MM.1S (cell line): ENCODE measurements around the gene UTF1.

Source experiments
- DNase-seq: peaks from one replicate; pipeline ENCODE4 v3.0.0-alpha.2; 2015
- H2AFZ ChIP-seq: fragments of 300-600 bp; sonication (generic); 2 replicates; pipeline ENCODE4 v1.6.0; 2016; ENCODE audit warnings: antibody characterized with exemption, low read length
- H3F3A ChIP-seq: fragments of 300-600 bp; sonication (generic); 2 replicates; pipeline ENCODE4 v1.6.1; 2016; ENCODE audit warnings: mild to moderate bottlenecking, antibody characterized with exemption, low read length, moderate library complexity, mixed read lengths; ENCODE audit not compliant: insufficient read depth
- H3K27ac ChIP-seq: fragments of 300-600 bp; sonication (generic); 2 replicates; pipeline ENCODE4 v1.5.1; 2016; ENCODE audit warnings: mild to moderate bottlenecking, low read length
- H3K27me3 ChIP-seq: fragments of 300-600 bp; sonication (generic); replicated peaks from 2 replicates; pipeline ENCODE4 v1.6.0; 2016; ENCODE audit warnings: low read length; ENCODE audit not compliant: insufficient read depth
- H3K36me3 ChIP-seq: fragments of 300-600 bp; sonication (generic); replicated peaks from 2 replicates; pipeline ENCODE4 v1.6.1; 2016; ENCODE audit warnings: mild to moderate bottlenecking, low read length, mixed read lengths; ENCODE audit not compliant: insufficient read depth
- H3K4me1 ChIP-seq: fragments of 300-600 bp; sonication (generic); 2 replicates; pipeline ENCODE4 v1.6.1; 2016; ENCODE audit warnings: low read length, mixed read lengths
- H3K4me2 ChIP-seq: fragments of 300-600 bp; sonication (generic); 2 replicates; pipeline ENCODE4 v1.6.0; 2016; ENCODE audit warnings: low read depth, low read length
- H3K4me3 ChIP-seq: fragments of 300-600 bp; sonication (generic); 2 replicates; pipeline ENCODE4 v1.5.1; 2016; ENCODE audit warnings: low read length, mixed read lengths
- H3K79me2 ChIP-seq: fragments of 300-600 bp; sonication (generic); 2 replicates; pipeline ENCODE4 v1.6.1; 2016; ENCODE audit warnings: mixed run types, low read length, mixed read lengths
- H3K9ac ChIP-seq: fragments of 300-600 bp; sonication (generic); 2 replicates; pipeline ENCODE4 v1.6.1; 2016; ENCODE audit warnings: low read length, mixed read lengths
- H3K9me2 ChIP-seq: fragments of 300-600 bp; sonication (generic); replicated peaks from 2 replicates; pipeline ENCODE4 v1.6.1; 2016; ENCODE audit warnings: mild to moderate bottlenecking, low read length, mixed read lengths; ENCODE audit not compliant: insufficient read depth
- H3K9me3 ChIP-seq: fragments of 300-600 bp; sonication (generic); replicated peaks from 2 replicates; pipeline ENCODE4 v1.6.1; 2016; ENCODE audit warnings: mild to moderate bottlenecking, low read length, mixed read lengths; ENCODE audit not compliant: insufficient read depth
- H4K20me1 ChIP-seq: fragments of 300-600 bp; sonication (generic); 2 replicates; pipeline ENCODE4 v1.6.1; 2016; ENCODE audit warnings: mild to moderate bottlenecking, low read length, moderate library complexity, mixed read lengths; ENCODE audit not compliant: insufficient read depth
- EZH2 ChIP-seq: fragments of 300-600 bp; sonication (generic); optimal IDR thresholded peaks from 2 replicates; pipeline ENCODE3; 2017; ENCODE audit warnings: low read depth, mild to moderate bottlenecking, antibody characterized with exemption, low read length, mixed read lengths
- EZH2phosphoT487 ChIP-seq: fragments of 300-600 bp; sonication (generic); IDR thresholded peaks from 2 replicates; pipeline ENCODE4 v1.6.1; 2018; ENCODE audit warnings: antibody characterized with exemption, low read length
- TF ChIP-seq, protein P1 (sequence below): fragments of 300-600 bp; sonication (generic); IDR thresholded peaks from 2 replicates; pipeline ENCODE4 v1.5.1; 2016; ENCODE audit warnings: antibody characterized with exemption, low read length, mixed read lengths

The UTF1 gene

DNA sequence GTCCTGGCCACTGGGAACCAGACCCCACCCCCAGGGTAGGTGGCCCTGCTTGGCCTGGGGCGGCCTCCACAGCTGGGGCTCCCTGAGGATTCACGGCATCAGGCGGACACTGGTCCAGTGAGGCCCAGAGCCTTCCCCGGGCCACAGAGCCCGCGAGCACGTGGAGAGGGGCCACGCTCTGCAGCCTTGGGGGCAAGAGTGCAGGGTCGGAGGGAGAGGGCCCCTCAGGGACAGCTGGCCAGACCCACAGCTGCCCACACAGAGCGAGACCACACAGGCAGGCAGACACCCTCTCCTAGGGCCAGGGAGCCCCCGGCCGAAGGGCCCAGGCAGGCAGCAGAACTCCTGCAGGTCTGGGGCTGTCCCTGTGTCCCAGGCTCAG, 18.3 kb downstream of the UTF1 start:
- Histone ChIP-seq H2AFZ (no peak overlapping the region), H3K9me2 (no peaks in the 10 kb centered on the region), H3K9me3 (no peaks in the 10 kb centered on the region), H3K36me3 (no peaks in the 10 kb centered on the region), H3K27ac (no peak overlapping the region), H3K27me3 (peaks cover 95% of the 10 kb centered on the region), H4K20me1 (no peaks in the 10 kb centered on the region), H3K9ac (no peak overlapping the region), H3F3A (no peaks in the 10 kb centered on the region), H3K79me2 (no peaks in the 10 kb centered on the region), H3K4me1 (no peaks in the 10 kb centered on the region), H3K4me3 (no peak overlapping the region), H3K4me2 (no peak overlapping the region)
- TF ChIP-seq EZH2: no peak
- TF ChIP-seq EZH2phosphoT487: no peak
- TF ChIP-seq, protein P1, sequence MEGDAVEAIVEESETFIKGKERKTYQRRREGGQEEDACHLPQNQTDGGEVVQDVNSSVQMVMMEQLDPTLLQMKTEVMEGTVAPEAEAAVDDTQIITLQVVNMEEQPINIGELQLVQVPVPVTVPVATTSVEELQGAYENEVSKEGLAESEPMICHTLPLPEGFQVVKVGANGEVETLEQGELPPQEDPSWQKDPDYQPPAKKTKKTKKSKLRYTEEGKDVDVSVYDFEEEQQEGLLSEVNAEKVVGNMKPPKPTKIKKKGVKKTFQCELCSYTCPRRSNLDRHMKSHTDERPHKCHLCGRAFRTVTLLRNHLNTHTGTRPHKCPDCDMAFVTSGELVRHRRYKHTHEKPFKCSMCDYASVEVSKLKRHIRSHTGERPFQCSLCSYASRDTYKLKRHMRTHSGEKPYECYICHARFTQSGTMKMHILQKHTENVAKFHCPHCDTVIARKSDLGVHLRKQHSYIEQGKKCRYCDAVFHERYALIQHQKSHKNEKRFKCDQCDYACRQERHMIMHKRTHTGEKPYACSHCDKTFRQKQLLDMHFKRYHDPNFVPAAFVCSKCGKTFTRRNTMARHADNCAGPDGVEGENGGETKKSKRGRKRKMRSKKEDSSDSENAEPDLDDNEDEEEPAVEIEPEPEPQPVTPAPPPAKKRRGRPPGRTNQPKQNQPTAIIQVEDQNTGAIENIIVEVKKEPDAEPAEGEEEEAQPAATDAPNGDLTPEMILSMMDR: no peak
- DNase-seq: no peak

DNA sequence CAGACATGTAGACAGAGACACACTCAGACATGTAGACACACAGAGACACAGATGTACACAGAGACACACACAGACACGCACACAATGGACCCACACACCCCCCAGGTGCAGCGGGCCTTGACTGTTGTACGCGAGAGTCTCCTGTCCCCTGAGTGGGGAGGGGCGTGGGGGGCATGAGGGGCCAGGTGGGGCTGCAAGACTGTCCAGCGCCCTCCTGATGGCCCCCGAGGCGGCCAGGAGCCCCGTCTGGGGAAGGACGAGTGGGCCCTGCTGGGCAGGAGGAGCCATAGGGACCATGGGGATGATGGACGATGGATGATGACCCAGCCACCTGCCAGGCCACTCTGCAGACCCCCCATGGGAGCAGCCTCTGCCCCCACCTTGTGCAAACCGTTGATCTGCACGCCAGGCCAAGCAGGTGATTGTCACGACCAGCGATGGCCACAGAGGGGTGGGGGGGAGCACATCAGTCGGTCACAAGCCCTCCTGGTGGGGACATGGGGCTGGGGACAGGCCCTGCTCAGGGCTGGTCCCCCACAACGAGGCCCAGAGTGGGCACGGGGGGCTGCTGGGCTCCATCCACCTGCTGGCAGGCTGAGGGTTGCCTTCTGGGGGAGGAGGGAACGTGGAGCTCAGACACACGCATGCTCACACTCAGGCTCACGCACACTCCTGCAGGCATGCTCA, 19.2 kb downstream of the UTF1 start:
- H3K9ac ChIP-seq: no peak overlapping the region
- no peaks in the 10 kb centered on the region for H3K9me2 ChIP-seq
- H3K4me1 ChIP-seq: no peaks in the 10 kb centered on the region
- no peak overlapping the region for H2AFZ ChIP-seq
- DNase-seq: no peak
- H3K27me3 ChIP-seq: peaks cover 96% of the 10 kb centered on the region
- H4K20me1 ChIP-seq: no peaks in the 10 kb centered on the region
- no peak overlapping the region for H3K27ac ChIP-seq
- H3K36me3 ChIP-seq: no peaks in the 10 kb centered on the region
- no peak overlapping the region for H3K4me3 ChIP-seq
- H3K4me2 ChIP-seq: no peak overlapping the region
- no peaks in the 10 kb centered on the region for H3K9me3 ChIP-seq
- no peak for TF ChIP-seq EZH2phosphoT487
- TF ChIP-seq, protein P1: no peak
- no peak for TF ChIP-seq EZH2
- H3K79me2 ChIP-seq: no peaks in the 10 kb centered on the region
- H3F3A ChIP-seq: no peaks in the 10 kb centered on the region

DNA sequence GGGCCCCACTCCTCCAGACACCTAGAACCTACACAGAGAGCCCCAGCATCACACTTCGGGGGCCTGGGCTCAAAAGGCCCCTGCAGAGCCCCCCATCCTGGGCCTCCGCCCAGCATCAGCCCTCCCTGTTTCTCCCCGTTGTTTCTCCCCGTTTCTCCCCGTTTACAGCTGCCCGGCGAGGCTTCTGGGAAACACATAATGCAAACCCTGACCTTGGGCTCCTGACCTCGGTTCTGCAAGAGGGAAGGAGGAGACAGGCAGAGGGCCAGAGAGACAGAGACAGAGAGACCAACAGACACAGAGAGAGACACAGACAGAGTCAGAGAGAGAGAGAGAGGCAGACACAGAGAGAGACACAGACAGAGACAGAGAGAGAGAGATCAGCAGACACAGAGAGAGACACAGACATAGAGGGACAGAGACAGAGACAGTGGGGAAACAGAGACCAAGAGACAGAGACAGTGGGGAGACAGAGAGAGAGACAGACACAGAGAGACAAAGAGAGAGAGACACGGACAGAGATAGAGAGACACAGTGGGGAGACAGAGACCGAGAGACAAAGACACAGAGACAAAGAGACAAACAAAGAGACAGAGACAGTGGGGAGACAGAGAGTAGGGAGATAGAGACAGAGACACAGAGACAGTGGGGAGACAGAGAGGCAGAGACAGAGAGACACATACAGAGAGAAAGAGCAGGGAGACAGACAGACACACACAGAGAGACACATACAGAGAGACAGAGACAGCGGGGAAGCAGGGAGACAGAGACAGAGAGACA, 20.1 kb downstream of the UTF1 start:
- Histone ChIP-seq H3K9me3 (no peaks in the 10 kb centered on the region), H3K4me2 (no peak overlapping the region), H3F3A (no peaks in the 10 kb centered on the region), H3K4me3 (no peak overlapping the region), H3K9me2 (no peaks in the 10 kb centered on the region), H3K27me3 (peaks cover 96% of the 10 kb centered on the region), H4K20me1 (no peaks in the 10 kb centered on the region), H3K27ac (no peak overlapping the region), H2AFZ (no peak overlapping the region), H3K9ac (no peak overlapping the region), H3K36me3 (no peaks in the 10 kb centered on the region), H3K79me2 (no peaks in the 10 kb centered on the region), H3K4me1 (no peaks in the 10 kb centered on the region)
- TF ChIP-seq EZH2phosphoT487 (no peak), EZH2 (peak; percentile 24)
- DNase-seq: no peak
